Heart left ventricle (tissue), 13 donors: ENCODE results near the gene RELT.
"Not testable (repeated sequence)": the region's sequence is repeated elsewhere in the genome, so short reads cannot be mapped to it uniquely, and the experiment has no call there.

Experiments
- POLR2A ChIP-seq, 2 donors: fragments of 450-650 bp; IDR thresholded peaks; one replicate each; pipeline ENCODE4 v1.6.1; 2017; ENCODE audit warnings: antibody characterized with exemption in 2 of 2, mild to moderate bottlenecking in 2 of 2, moderate library complexity in 2 of 2
- TF ChIP-seq, protein P1 (sequence below), 12 donors: fragments of 200-600 bp; sonication (generic) in 4 of 12; IDR thresholded peaks; one replicate each; pipeline versions ENCODE4 v1.5.0 to v1.8.0; 2018 to 2022; ENCODE audit warnings: antibody characterized with exemption in 12 of 12, mild to moderate bottlenecking in 5 of 12
- donor health status: ischemic (EF 13 %, LVEDD 7.1; RV severe dilation, severe dysfunction).
- donor health status: DM: no; HTN: yes; CAD: no.
- donor health status: DM: no; HTN: no; CAD: no.
- donor health status: ischemic (EF 25% LVEDD 6.9; RV normal size, moderate dysfunction).
- donor health status: ischemic (EF 25% LVEDD 5.7; RV mildly dilated, moderate dysfunction).
- donor health status: ischemic (EF 35%, LVEDD 5.7; RV mildly dilated, moderate dysfunction).
- donor health status: nonischemic (EF 11% LVEDD 7.7; RV severe dilation, severe dysfunction).
- donor health status: DM: yes; HTN: yes; CAD: no.
- donor health status: PGD.
- donor health status: ischemic (EF 29% LVEDD 5.4; RV normal size, mild dysfunction).
- donor health status: nonischemic (EF 23%, LVEDD 6.1; RV moderate dilation, normal function).

DNA sequence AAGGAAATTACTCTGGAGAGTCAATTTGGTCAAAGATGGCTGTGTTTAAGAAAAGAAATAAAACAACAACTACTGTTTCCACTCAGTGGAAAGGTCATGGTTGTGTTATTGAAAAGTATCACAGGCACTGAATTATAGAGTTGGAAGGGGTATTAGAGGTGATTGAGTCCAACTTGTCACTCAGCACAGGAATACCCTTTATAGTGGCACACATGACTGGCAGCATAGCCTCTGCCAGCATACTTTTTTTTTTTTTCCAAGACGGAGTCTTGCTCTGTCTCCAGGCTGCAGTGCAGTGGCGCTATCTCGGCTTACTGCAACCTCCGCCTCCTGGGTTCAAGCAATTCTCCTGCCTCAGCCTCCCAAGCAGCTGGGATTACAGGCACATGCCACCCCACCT is 60.7 kb downstream of the RELT start:
- TF ChIP-seq, protein P1, sequence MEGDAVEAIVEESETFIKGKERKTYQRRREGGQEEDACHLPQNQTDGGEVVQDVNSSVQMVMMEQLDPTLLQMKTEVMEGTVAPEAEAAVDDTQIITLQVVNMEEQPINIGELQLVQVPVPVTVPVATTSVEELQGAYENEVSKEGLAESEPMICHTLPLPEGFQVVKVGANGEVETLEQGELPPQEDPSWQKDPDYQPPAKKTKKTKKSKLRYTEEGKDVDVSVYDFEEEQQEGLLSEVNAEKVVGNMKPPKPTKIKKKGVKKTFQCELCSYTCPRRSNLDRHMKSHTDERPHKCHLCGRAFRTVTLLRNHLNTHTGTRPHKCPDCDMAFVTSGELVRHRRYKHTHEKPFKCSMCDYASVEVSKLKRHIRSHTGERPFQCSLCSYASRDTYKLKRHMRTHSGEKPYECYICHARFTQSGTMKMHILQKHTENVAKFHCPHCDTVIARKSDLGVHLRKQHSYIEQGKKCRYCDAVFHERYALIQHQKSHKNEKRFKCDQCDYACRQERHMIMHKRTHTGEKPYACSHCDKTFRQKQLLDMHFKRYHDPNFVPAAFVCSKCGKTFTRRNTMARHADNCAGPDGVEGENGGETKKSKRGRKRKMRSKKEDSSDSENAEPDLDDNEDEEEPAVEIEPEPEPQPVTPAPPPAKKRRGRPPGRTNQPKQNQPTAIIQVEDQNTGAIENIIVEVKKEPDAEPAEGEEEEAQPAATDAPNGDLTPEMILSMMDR (IDR thresholded peaks at IDR 0.05) = not testable (repeated sequence)
- TF ChIP-seq POLR2A (IDR thresholded peaks at IDR 0.05) = not testable (repeated sequence)
